HFF-Myc (cell line): ENCODE results near the gene SKIC8.

ENCODE experiments used
- DNase-seq: peaks from one replicate; pipeline ENCODE4 v3.0.0-alpha.2; 2011; ENCODE audit warnings: low read depth; ENCODE audit errors: extremely low read depth
- H3K4me3 ChIP-seq: replicated peaks from 2 replicates; pipeline ENCODE4 v1.5.1; 2011; ENCODE audit warnings: low read depth, mild to moderate bottlenecking, control low read depth, low read length
- CTCF ChIP-seq: IDR thresholded peaks from 2 replicates; pipeline ENCODE4 v1.5.1; 2012; ENCODE audit warnings: mild to moderate bottlenecking, low read depth, low read length, control low read depth; ENCODE audit errors: missing control alignments

The SKIC8 gene

GRCh38 chr15:78299101-78299930, at the start of gene SKIC8:
SKIC8 (minus strand) TSS chr15:78299609; CDS start chr15:78295686, 3,923 bp downstream.
- peak; percentile 58 for DNase-seq

DNA sequence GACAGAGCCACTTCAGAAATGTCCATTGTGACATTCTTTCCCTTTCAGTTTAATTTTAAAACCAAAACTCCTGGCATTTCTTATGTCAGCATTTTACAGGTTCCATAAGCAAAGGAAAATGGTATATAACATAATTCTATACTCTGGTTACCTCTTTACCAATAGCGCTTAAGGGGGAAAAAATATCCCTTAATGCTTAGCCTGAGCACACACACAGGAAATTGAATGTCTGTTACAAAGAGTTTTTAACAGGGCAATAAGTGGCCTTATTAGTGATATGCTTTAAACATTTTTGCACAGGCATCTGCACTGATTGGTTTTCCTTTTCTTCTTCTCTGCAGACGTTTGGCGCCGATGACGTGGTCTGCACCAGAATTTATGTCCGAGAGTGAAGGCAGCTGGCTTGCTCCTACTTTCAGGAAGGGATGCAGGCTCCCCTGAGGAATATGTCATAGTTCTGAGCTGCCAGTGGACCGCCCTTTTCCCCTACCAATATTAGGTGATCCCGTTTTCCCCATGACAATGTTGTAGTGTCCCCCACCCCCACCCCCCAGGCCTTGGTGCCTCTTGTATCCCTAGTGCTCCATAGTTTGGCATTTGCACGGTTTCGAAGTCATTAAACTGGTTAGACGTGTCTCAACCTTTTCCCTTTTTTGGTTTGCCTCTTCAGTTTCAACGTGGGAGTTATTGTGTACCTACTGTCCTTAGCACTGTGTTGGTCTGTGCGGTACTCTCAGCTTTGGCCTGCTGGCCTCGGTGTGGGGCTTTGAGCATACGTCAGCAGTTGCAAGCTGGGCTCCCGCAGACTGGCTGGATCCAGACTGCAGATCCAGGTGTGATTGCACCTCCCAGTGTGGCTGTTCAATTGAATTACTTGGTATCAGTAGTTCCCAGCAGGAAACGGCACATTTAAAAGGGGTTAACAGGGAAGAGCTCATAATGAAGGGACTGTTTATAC, 48.5 kb upstream of the SKIC8 start:
- no peak for TF ChIP-seq CTCF
- no peak for DNase-seq
- H3K4me3 ChIP-seq, result no peak overlapping the region

More at GRCh38 chr15:78299101-78299930, at the start of gene SKIC8:
- peak within 1 kb of the TSS; percentile 98 for H3K4me3 ChIP-seq
- no peak for TF ChIP-seq CTCF

DNA sequence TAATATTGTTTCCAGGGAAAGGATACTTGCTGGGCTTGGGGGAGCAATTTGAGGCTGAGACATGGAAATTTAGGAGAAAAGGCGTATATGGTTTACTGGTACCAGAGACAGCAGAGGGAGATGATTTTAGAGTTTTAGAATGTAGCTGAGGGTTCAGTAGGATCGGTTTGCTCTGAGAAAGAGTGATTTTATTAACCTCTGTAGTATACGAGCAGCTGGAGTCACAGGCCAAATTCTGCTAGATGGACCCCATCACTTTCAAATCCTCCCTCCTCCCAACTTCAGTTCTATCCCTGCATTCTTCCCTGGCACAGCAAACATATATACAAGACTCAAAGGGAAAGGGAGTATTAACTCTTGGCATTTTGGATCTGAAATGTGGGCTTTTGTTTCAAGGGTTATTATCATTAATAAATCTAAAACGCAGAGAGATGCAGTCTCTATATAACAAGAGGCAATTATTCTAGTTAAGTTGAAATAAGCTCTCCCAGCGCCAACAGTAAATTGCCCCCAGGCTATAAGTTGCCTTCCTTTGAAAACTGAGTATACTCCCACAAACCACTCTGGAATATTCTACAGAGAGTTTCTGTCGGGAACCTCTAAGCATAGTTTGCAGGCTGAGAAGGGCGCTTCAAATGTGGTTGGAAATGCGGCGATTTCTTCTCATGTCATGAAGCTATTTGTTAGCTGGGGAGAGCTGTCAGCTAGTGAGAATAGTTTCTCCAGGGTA, 46.2 kb upstream of the SKIC8 start:
- no peak overlapping the region for H3K4me3 ChIP-seq
- DNase-seq, result no peak
- no peak for TF ChIP-seq CTCF

DNA sequence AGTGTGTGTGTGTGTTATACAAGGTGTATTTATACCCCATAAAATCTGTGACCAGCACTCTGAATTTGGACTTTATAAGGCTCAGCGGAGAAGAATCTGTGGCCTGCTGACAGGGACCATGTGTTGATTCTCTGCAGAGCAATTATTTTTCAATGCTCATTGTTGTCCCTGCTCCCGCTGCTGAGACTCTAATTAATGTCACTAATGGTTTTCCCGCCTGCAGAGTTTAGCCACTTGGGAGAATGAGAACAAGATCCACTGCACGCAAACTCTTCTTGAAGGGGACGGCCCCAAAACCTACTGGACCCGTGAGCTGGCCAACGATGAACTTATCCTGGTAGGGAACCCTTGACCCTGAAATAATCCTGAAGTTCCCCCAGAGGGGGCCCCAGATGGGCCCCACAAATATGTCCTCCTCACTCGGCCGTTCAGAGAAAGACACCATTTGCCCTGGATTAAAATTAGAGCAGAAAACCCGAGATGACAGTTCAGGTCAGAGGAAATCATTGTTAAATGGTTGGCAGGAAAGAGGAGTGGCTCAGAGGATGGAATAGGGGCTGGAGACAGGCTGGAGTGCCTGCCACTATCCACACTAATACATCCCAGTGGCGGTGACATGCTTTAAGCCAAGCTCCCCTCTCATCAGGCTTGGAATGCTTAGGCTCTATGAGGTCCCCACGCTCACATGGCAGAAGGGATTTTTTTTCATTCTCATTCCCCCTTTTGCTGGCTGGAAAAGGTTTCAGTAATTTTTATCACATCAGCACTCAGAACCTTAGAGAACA, 44.1 kb upstream of the SKIC8 start:
- H3K4me3 ChIP-seq, result no peak overlapping the region
- no peak for TF ChIP-seq CTCF
- no peak for DNase-seq

DNA sequence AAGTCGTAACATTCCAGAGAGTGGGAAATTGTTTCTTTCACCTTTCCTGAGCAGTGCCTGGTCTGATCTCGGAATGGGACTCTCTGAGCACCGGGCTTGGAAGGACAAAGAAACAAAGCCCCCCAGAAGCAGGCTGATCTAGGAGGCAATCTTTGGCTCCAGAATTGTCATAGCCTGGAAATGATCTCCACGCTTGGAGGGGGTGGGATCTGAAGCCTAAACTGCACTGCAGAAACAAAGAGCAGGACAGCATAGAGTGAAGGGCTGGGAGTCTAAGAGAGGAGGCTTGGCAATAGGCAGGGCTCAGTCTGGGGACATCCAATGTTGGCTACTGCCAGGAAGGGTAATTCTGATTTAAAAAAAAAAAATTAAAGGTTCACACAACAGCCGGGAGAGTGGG, 42.6 kb upstream of the SKIC8 start:
- TF ChIP-seq CTCF, result no peak
- DNase-seq, result no peak
- no peak overlapping the region for H3K4me3 ChIP-seq
